GM21390 (cell line): Measurements from ENCODE around the gene FAM234B.

Experiments
- ATAC-seq: cut with Tn5 transposase; IDR thresholded peaks from one replicate; pipeline ENCODE4 v1.9.1; 2021; ENCODE audit not compliant: unreplicated experiment

Gene FAM234B

GRCh38 chr12:13114251-13115052 is 70.3 kb downstream of the FAM234B start:
- ATAC-seq: no peak

- no peak for ATAC-seq
These were observed 72.1 kb downstream of the FAM234B start for GRCh38 chr12:13116259-13116658.

- ATAC-seq: no peak
These were observed 72.8 kb downstream of the FAM234B start for GRCh38 chr12:13117029-13117428.

GRCh38 chr12:13119826-13120225 is 75.6 kb downstream of the FAM234B start:
- no peak for ATAC-seq

GRCh38 chr12:13120413-13120812 is 76.2 kb downstream of the FAM234B start:
- ATAC-seq: no peak

GRCh38 chr12:13121568-13121967 is 77.4 kb downstream of the FAM234B start:
- no peak for ATAC-seq

- no peak for ATAC-seq
These were observed 80.7 kb downstream of the FAM234B start for GRCh38 chr12:13124656-13125505.

- ATAC-seq: no peak
These were observed 81.8 kb downstream of the FAM234B start for GRCh38 chr12:13125996-13126395.

GRCh38 chr12:13126494-13126893 is 82.3 kb downstream of the FAM234B start:
- ATAC-seq: no peak

- ATAC-seq: no peak
These were observed 83.3 kb downstream of the FAM234B start for GRCh38 chr12:13127444-13127843.

- no peak for ATAC-seq
These were observed 84.2 kb downstream of the FAM234B start for GRCh38 chr12:13128291-13128965.

- no peak for ATAC-seq
These were observed 86.8 kb downstream of the FAM234B start for GRCh38 chr12:13130981-13131380.
